H1 (cell line): ENCODE data around the gene PPP4R1.

Experiments
- CEBPB ChIP-seq: IDR thresholded peaks from 2 replicates; pipeline ENCODE4 v1.6.1; 2012; ENCODE audit warnings: low read depth, low read length
- JUN ChIP-seq: IDR thresholded peaks from 2 replicates; pipeline ENCODE4 v1.6.1; 2011; ENCODE audit warnings: low read depth, mild to moderate bottlenecking, improper control_type of control experiment, low read length
- POLR2A ChIP-seq, 2 experiments: IDR thresholded peaks; 1 replicate in 1 of 2; 2 replicates in 1 of 2; pipeline ENCODE4 v1.6.1; 2011; ENCODE audit warnings: low read depth in 2 of 2, low read length in 2 of 2, mild to moderate bottlenecking in 2 of 2; ENCODE audit errors: control extremely low read depth in 1 of 2
- SIRT6 ChIP-seq: IDR thresholded peaks from one replicate; pipeline ENCODE4 v1.7.1; 2012; ENCODE audit warnings: low read length, inconsistent platforms

GRCh38 chr18:9616049-9616448 is 1.7 kb upstream of the PPP4R1 start:
- no peak for TF ChIP-seq CEBPB
- no peak for TF ChIP-seq JUN
- no peak for TF ChIP-seq POLR2A (IDR thresholded peaks at IDR 0.05; ENCODE audit: control extremely low read depth in 1 of 2, low read depth in 2 of 2, low read length in 2 of 2)
- no peak for TF ChIP-seq SIRT6
